Central memory CD8-positive, alpha-beta T cell (primary cell): ENCODE measurements around the gene OSBPL3.

Source experiments
- ATAC-seq: fragments of 150-1000 bp; cut with Tn5 transposase; replicated peaks from 2 replicates; pipeline ENCODE4 v1.10.0; 2022; ENCODE audit warnings: mild to moderate bottlenecking, moderate FRiP score, moderate number of reproducible peaks; ENCODE audit not compliant: poor library complexity, severe bottlenecking; ENCODE audit errors: extremely low read depth
- DNase-seq, 2 donors: peaks; one replicate each; pipeline ENCODE4 v3.0.0; 2021; ENCODE audit warnings: low spot score in 2 of 2
- H3K27ac Mint-ChIP-seq: one replicate; pipeline ENCODE4 v1.8.0; 2022; ENCODE audit warnings: low read depth, mild to moderate bottlenecking, moderate library complexity, mixed read lengths
- H3K27me3 Mint-ChIP-seq: one replicate; pipeline ENCODE4 v1.8.0; 2022; ENCODE audit warnings: mixed read lengths
- H3K36me3 Mint-ChIP-seq: one replicate; pipeline ENCODE4 v1.8.0; 2022; ENCODE audit warnings: mild to moderate bottlenecking, moderate library complexity, mixed read lengths; ENCODE audit not compliant: insufficient read depth
- H3K4me1 Mint-ChIP-seq: one replicate; pipeline ENCODE4 v1.8.0; 2022; ENCODE audit warnings: mixed read lengths
- H3K4me3 Mint-ChIP-seq: one replicate; pipeline ENCODE4 v1.8.0; 2022; ENCODE audit warnings: mild to moderate bottlenecking, moderate library complexity, mixed read lengths
- H3K9me3 Mint-ChIP-seq: one replicate; pipeline ENCODE4 v1.8.0; 2022; ENCODE audit warnings: mixed read lengths

The OSBPL3 gene

GRCh38 chr7:24821045-24821753, 158.8 kb downstream of the OSBPL3 start:
- no peaks in the 10 kb centered on the region for H3K9me3 Mint-ChIP-seq
- peak overlapping the region; percentile 96 for H3K27ac Mint-ChIP-seq
- peaks cover 22% of the 10 kb centered on the region for H3K36me3 Mint-ChIP-seq

GRCh38 chr7:24820730-24821044, 159.3 kb downstream of the OSBPL3 start:
- DNase-seq (no peak), ATAC-seq (no peak)
- H3K4me1 Mint-ChIP-seq, result peaks cover 34% of the 10 kb centered on the region
- H3K4me3 Mint-ChIP-seq, result peak overlapping the region; percentile 70
- no peaks in the 10 kb centered on the region for H3K9me3 Mint-ChIP-seq
- peak overlapping the region; percentile 96 for H3K27ac Mint-ChIP-seq
- H3K36me3 Mint-ChIP-seq, result peaks cover 23% of the 10 kb centered on the region
- no peaks in the 10 kb centered on the region for H3K27me3 Mint-ChIP-seq

More at GRCh38 chr7:24821045-24821753, 158.8 kb downstream of the OSBPL3 start:
- ATAC-seq, result peak; percentile 94
- DNase-seq, result peak; percentile 51 to 70
- Mint-ChIP-seq H3K4me3 (peak overlapping the region; percentile 70), H3K27me3 (no peaks in the 10 kb centered on the region), H3K4me1 (peaks cover 40% of the 10 kb centered on the region)

GRCh38 chr7:24819916-24820689, 159.9 kb downstream of the OSBPL3 start:
- H3K27me3 Mint-ChIP-seq, result no peaks in the 10 kb centered on the region
- no peaks in the 10 kb centered on the region for H3K9me3 Mint-ChIP-seq
- H3K4me1 Mint-ChIP-seq, result peaks cover 29% of the 10 kb centered on the region
- DNase-seq (peak; percentile 47 to 59), ATAC-seq (peak; percentile 25)
- peaks cover 27% of the 10 kb centered on the region for H3K36me3 Mint-ChIP-seq
- peak overlapping the region; percentile 96 for H3K27ac Mint-ChIP-seq
- H3K4me3 Mint-ChIP-seq, result peak overlapping the region; percentile 69

GRCh38 chr7:24817339-24817738, 162.6 kb downstream of the OSBPL3 start:
- ATAC-seq, result no peak
- H3K4me1 Mint-ChIP-seq, result peaks cover 20% of the 10 kb centered on the region
- H3K27me3 Mint-ChIP-seq, result no peaks in the 10 kb centered on the region
- DNase-seq, result no peak
- peak overlapping the region; percentile 79 for H3K27ac Mint-ChIP-seq
- H3K36me3 Mint-ChIP-seq, result peaks cover 40% of the 10 kb centered on the region
- H3K9me3 Mint-ChIP-seq, result no peaks in the 10 kb centered on the region
- H3K4me3 Mint-ChIP-seq, result no peak overlapping the region

- DNase-seq, result no peak
- Mint-ChIP-seq H3K4me1 (peaks cover 19% of the 10 kb centered on the region), H3K27me3 (no peaks in the 10 kb centered on the region), H3K9me3 (no peaks in the 10 kb centered on the region), H3K36me3 (peaks cover 40% of the 10 kb centered on the region), H3K4me3 (no peak overlapping the region), H3K27ac (peak overlapping the region; percentile 79)
- no peak for ATAC-seq
Measured at GRCh38 chr7:24816868-24817267, 163.1 kb downstream of the OSBPL3 start.

- no peaks in the 10 kb centered on the region for H3K4me1 Mint-ChIP-seq
- DNase-seq (peak in 1 of 2 donors; percentile 23), ATAC-seq (no peak)
- H3K27me3 Mint-ChIP-seq, result no peaks in the 10 kb centered on the region
- H3K27ac Mint-ChIP-seq, result no peak overlapping the region
- no peak overlapping the region for H3K4me3 Mint-ChIP-seq
- H3K36me3 Mint-ChIP-seq, result peaks cover 48% of the 10 kb centered on the region
- H3K9me3 Mint-ChIP-seq, result no peaks in the 10 kb centered on the region
Measured at GRCh38 chr7:24812305-24812945, 167.6 kb downstream of the OSBPL3 start.

- Mint-ChIP-seq H3K4me3 (no peak overlapping the region), H3K4me1 (no peaks in the 10 kb centered on the region), H3K9me3 (no peaks in the 10 kb centered on the region), H3K27ac (no peak overlapping the region), H3K36me3 (peaks cover 55% of the 10 kb centered on the region), H3K27me3 (no peaks in the 10 kb centered on the region)
- ATAC-seq (no peak), DNase-seq (no peak)
Measured at GRCh38 chr7:24808518-24808917, 171.5 kb downstream of the OSBPL3 start.

- H3K27ac Mint-ChIP-seq, result no peak overlapping the region
- peaks cover 5% of the 10 kb centered on the region for H3K4me1 Mint-ChIP-seq
- peaks cover 66% of the 10 kb centered on the region for H3K36me3 Mint-ChIP-seq
- ATAC-seq (no peak), DNase-seq (no peak)
- H3K4me3 Mint-ChIP-seq, result no peak overlapping the region
- H3K27me3 Mint-ChIP-seq, result no peaks in the 10 kb centered on the region
- no peaks in the 10 kb centered on the region for H3K9me3 Mint-ChIP-seq
Measured at GRCh38 chr7:24802300-24802699, 177.7 kb downstream of the OSBPL3 start.

- H3K4me1 Mint-ChIP-seq, result peaks cover 5% of the 10 kb centered on the region
- ATAC-seq, result no peak
- no peak overlapping the region for H3K4me3 Mint-ChIP-seq
Measured at GRCh38 chr7:24801883-24802282, 178.1 kb downstream of the OSBPL3 start.

GRCh38 chr7:24800667-24801066, 179.3 kb downstream of the OSBPL3 start:
- H3K9me3 Mint-ChIP-seq, result no peaks in the 10 kb centered on the region
- DNase-seq (no peak), ATAC-seq (no peak)
- H3K27ac Mint-ChIP-seq, result peak overlapping the region; percentile 57
- peaks cover 58% of the 10 kb centered on the region for H3K36me3 Mint-ChIP-seq
- peaks cover 5% of the 10 kb centered on the region for H3K4me1 Mint-ChIP-seq
- no peaks in the 10 kb centered on the region for H3K27me3 Mint-ChIP-seq
- H3K4me3 Mint-ChIP-seq, result no peak overlapping the region

More at GRCh38 chr7:24801883-24802282, 178.1 kb downstream of the OSBPL3 start:
- Mint-ChIP-seq H3K27me3 (no peaks in the 10 kb centered on the region), H3K9me3 (no peaks in the 10 kb centered on the region), H3K27ac (no peak overlapping the region), H3K36me3 (peaks cover 66% of the 10 kb centered on the region)
- no peak for DNase-seq

GRCh38 chr7:24800073-24800472, 179.9 kb downstream of the OSBPL3 start:
- no peak for ATAC-seq
- Mint-ChIP-seq H3K4me3 (no peak overlapping the region), H3K27ac (peak overlapping the region; percentile 57), H3K36me3 (peaks cover 59% of the 10 kb centered on the region), H3K27me3 (no peaks in the 10 kb centered on the region), H3K4me1 (peaks cover 7% of the 10 kb centered on the region), H3K9me3 (no peaks in the 10 kb centered on the region)
- DNase-seq, result no peak

- Mint-ChIP-seq H3K9me3 (no peaks in the 10 kb centered on the region), H3K36me3 (peaks cover 56% of the 10 kb centered on the region), H3K27me3 (no peaks in the 10 kb centered on the region), H3K4me1 (peaks cover 12% of the 10 kb centered on the region), H3K27ac (no peak overlapping the region), H3K4me3 (no peak overlapping the region)
- DNase-seq (no peak), ATAC-seq (no peak)
Measured at GRCh38 chr7:24799506-24799905, 180.5 kb downstream of the OSBPL3 start.
